ENCODE results near the gene DGAT2L6. TPM values are rescaled to one million over a fixed set of nuclear protein-coding genes. Genes with fewer than 3 reads are reported as not detected.

DGAT2L6 gene
- total RNA-seq, 4 donors from 2014 or later, result not detected

Other genes with a start within 250 kb of the DGAT2L6 start
- not detected for gene AWAT2, start 127.5 kb upstream of the DGAT2L6 start, total RNA-seq
- gene OTUD6A, start 115.0 kb upstream of the DGAT2L6 start, total RNA-seq, result not detected
- 100 to 1,000 TPM in 1 of 4 donors, 10 to 100 TPM in 3; 68.7 to 109 (median 75.1) TPM for gene IGBP1, start 44.0 kb upstream of the DGAT2L6 start, total RNA-seq
- not detected for gene AWAT1, start 57.2 kb downstream of the DGAT2L6 start, total RNA-seq
- gene P2RY4, start 82.7 kb downstream of the DGAT2L6 start, total RNA-seq, result not detected
- not detected for gene ARR3, start 90.9 kb downstream of the DGAT2L6 start, total RNA-seq
- not detected for gene RAB41, start 104.7 kb downstream of the DGAT2L6 start, total RNA-seq
- 10 to 100 TPM; 12.8 to 22.3 (median 21.8) TPM for gene PDZD11, start 112.4 kb downstream of the DGAT2L6 start, total RNA-seq
- under 1 TPM in 2 of 4 donors, not detected in 2; 0.07 to 0.09 TPM for gene KIF4A, start 112.6 kb downstream of the DGAT2L6 start, total RNA-seq
- gene GDPD2, start 245.8 kb downstream of the DGAT2L6 start, total RNA-seq, result not detected

Data from gastrocnemius medialis (tissue), 4 donors.